Measurements from ENCODE around the gene PLXDC2. TPM values are rescaled to one million over a fixed set of nuclear protein-coding genes. Genes with fewer than 3 reads are reported as not detected.

Gene PLXDC2
- total and polyA plus RNA-seq, 2 donors: 7.1 to 8.0 TPM

- no peak overlapping the region for H3K4me3 ChIP-seq (ENCODE audit: low read length in 2 of 2)
- peaks cover 0 to 3% of the 10 kb centered on the region in 2 donors for H3K9me3 ChIP-seq (ENCODE audit: control insufficient read depth in 2 of 2, insufficient read depth in 1 of 2, low read length in 1 of 2)
- H3K36me3 ChIP-seq (ENCODE audit: control insufficient read depth in 2 of 2, insufficient read depth in 2 of 2, low read length in 1 of 2): no peaks in the 10 kb centered on the region
- no peaks in the 10 kb centered on the region for H3K4me1 ChIP-seq (ENCODE audit: control insufficient read depth in 2 of 2, insufficient read depth in 2 of 2, low read length in 2 of 2)
- WGBS: 88% methylated on average over 1 of the region's 1 CpG
- no peaks in the 10 kb centered on the region for H3K27me3 ChIP-seq (ENCODE audit: control insufficient read depth in 2 of 2, insufficient read depth in 1 of 2, low read length in 1 of 2)
- no peak overlapping the region for H3K27ac ChIP-seq (ENCODE audit: low read depth in 1 of 2, low read length in 1 of 2)
- no peak for DNase-seq (ENCODE audit: low read depth in 6 of 9, low spot score in 9 of 9)
Measured at GRCh38 chr10:20075713-20076112, 259.5 kb downstream of the PLXDC2 start.

- Histone ChIP-seq H3K4me1 (ENCODE audit: control insufficient read depth in 2 of 2, insufficient read depth in 2 of 2, low read length in 2 of 2) (no peaks in the 10 kb centered on the region), H3K36me3 (ENCODE audit: control insufficient read depth in 2 of 2, insufficient read depth in 2 of 2, low read length in 1 of 2) (no peaks in the 10 kb centered on the region), H3K27ac (ENCODE audit: low read depth in 1 of 2, low read length in 1 of 2) (no peak overlapping the region), H3K27me3 (ENCODE audit: control insufficient read depth in 2 of 2, insufficient read depth in 1 of 2, low read length in 1 of 2) (no peaks in the 10 kb centered on the region), H3K9me3 (ENCODE audit: control insufficient read depth in 2 of 2, insufficient read depth in 1 of 2, low read length in 1 of 2) (no peaks in the 10 kb centered on the region), H3K4me3 (ENCODE audit: low read length in 2 of 2) (no peak overlapping the region)
- 96% methylated on average over 2 of the region's 2 CpGs for WGBS
- no peak for DNase-seq (ENCODE audit: low read depth in 6 of 9, low spot score in 9 of 9)
Measured at GRCh38 chr10:20084451-20084850, 268.2 kb downstream of the PLXDC2 start.

GRCh38 chr10:20085115-20085514 lies 268.9 kb downstream of the PLXDC2 start:
- no peaks in the 10 kb centered on the region for H3K4me1 ChIP-seq (ENCODE audit: control insufficient read depth in 2 of 2, insufficient read depth in 2 of 2, low read length in 2 of 2)
- DNase-seq (ENCODE audit: low read depth in 6 of 9, low spot score in 9 of 9): no peak
- no peaks in the 10 kb centered on the region for H3K36me3 ChIP-seq (ENCODE audit: control insufficient read depth in 2 of 2, insufficient read depth in 2 of 2, low read length in 1 of 2)
- no peaks in the 10 kb centered on the region for H3K27me3 ChIP-seq (ENCODE audit: control insufficient read depth in 2 of 2, insufficient read depth in 1 of 2, low read length in 1 of 2)
- 95% methylated on average over 5 of the region's 5 CpGs for WGBS
- no peak overlapping the region for H3K4me3 ChIP-seq (ENCODE audit: low read length in 2 of 2)
- H3K27ac ChIP-seq (ENCODE audit: low read depth in 1 of 2, low read length in 1 of 2): no peak overlapping the region
- H3K9me3 ChIP-seq (ENCODE audit: control insufficient read depth in 2 of 2, insufficient read depth in 1 of 2, low read length in 1 of 2): peaks cover 0 to 1% of the 10 kb centered on the region in 2 donors

GRCh38 chr10:20087353-20087752 lies 271.1 kb downstream of the PLXDC2 start:
- no peak for DNase-seq (ENCODE audit: low read depth in 6 of 9, low spot score in 9 of 9)
- peaks cover 0 to 1% of the 10 kb centered on the region in 2 donors for H3K9me3 ChIP-seq (ENCODE audit: control insufficient read depth in 2 of 2, insufficient read depth in 1 of 2, low read length in 1 of 2)
- no peak overlapping the region for H3K27ac ChIP-seq (ENCODE audit: low read depth in 1 of 2, low read length in 1 of 2)
- 95% methylated on average over 2 of the region's 2 CpGs for WGBS
- H3K27me3 ChIP-seq (ENCODE audit: control insufficient read depth in 2 of 2, insufficient read depth in 1 of 2, low read length in 1 of 2): no peaks in the 10 kb centered on the region
- no peak overlapping the region for H3K4me3 ChIP-seq (ENCODE audit: low read length in 2 of 2)
- no peaks in the 10 kb centered on the region for H3K36me3 ChIP-seq (ENCODE audit: control insufficient read depth in 2 of 2, insufficient read depth in 2 of 2, low read length in 1 of 2)
- H3K4me1 ChIP-seq (ENCODE audit: control insufficient read depth in 2 of 2, insufficient read depth in 2 of 2, low read length in 2 of 2): no peaks in the 10 kb centered on the region

GRCh38 chr10:20088061-20088701 lies 271.9 kb downstream of the PLXDC2 start:
- WGBS: 100% methylated on average over 1 of the region's 1 CpG

GRCh38 chr10:20089879-20090278 lies 273.6 kb downstream of the PLXDC2 start:
- Histone ChIP-seq H3K4me3 (ENCODE audit: low read length in 2 of 2) (no peak overlapping the region), H3K9me3 (ENCODE audit: control insufficient read depth in 2 of 2, insufficient read depth in 1 of 2, low read length in 1 of 2) (peaks cover 1 to 2% of the 10 kb centered on the region in 2 donors), H3K4me1 (ENCODE audit: control insufficient read depth in 2 of 2, insufficient read depth in 2 of 2, low read length in 2 of 2) (no peaks in the 10 kb centered on the region), H3K27me3 (ENCODE audit: control insufficient read depth in 2 of 2, insufficient read depth in 1 of 2, low read length in 1 of 2) (no peaks in the 10 kb centered on the region), H3K27ac (ENCODE audit: low read depth in 1 of 2, low read length in 1 of 2) (no peak overlapping the region), H3K36me3 (ENCODE audit: control insufficient read depth in 2 of 2, insufficient read depth in 2 of 2, low read length in 1 of 2) (no peaks in the 10 kb centered on the region)
- WGBS: 85% methylated on average over 3 of the region's 3 CpGs
- DNase-seq (ENCODE audit: low read depth in 6 of 9, low spot score in 9 of 9): no peak

More at GRCh38 chr10:20088061-20088701, 271.9 kb downstream of the PLXDC2 start:
- Histone ChIP-seq H3K36me3 (ENCODE audit: control insufficient read depth in 2 of 2, insufficient read depth in 2 of 2, low read length in 1 of 2) (no peaks in the 10 kb centered on the region), H3K27me3 (ENCODE audit: control insufficient read depth in 2 of 2, insufficient read depth in 1 of 2, low read length in 1 of 2) (no peaks in the 10 kb centered on the region), H3K27ac (ENCODE audit: low read depth in 1 of 2, low read length in 1 of 2) (no peak overlapping the region), H3K4me3 (ENCODE audit: low read length in 2 of 2) (no peak overlapping the region), H3K9me3 (ENCODE audit: control insufficient read depth in 2 of 2, insufficient read depth in 1 of 2, low read length in 1 of 2) (peaks cover 0 to 1% of the 10 kb centered on the region in 2 donors), H3K4me1 (ENCODE audit: control insufficient read depth in 2 of 2, insufficient read depth in 2 of 2, low read length in 2 of 2) (no peaks in the 10 kb centered on the region)
- DNase-seq (ENCODE audit: low read depth in 6 of 9, low spot score in 9 of 9): no peak

GRCh38 chr10:20090831-20091230 lies 274.6 kb downstream of the PLXDC2 start:
- Histone ChIP-seq H3K4me3 (ENCODE audit: low read length in 2 of 2) (no peak overlapping the region), H3K27me3 (ENCODE audit: control insufficient read depth in 2 of 2, insufficient read depth in 1 of 2, low read length in 1 of 2) (no peaks in the 10 kb centered on the region), H3K27ac (ENCODE audit: low read depth in 1 of 2, low read length in 1 of 2) (no peak overlapping the region), H3K4me1 (ENCODE audit: control insufficient read depth in 2 of 2, insufficient read depth in 2 of 2, low read length in 2 of 2) (no peaks in the 10 kb centered on the region), H3K9me3 (ENCODE audit: control insufficient read depth in 2 of 2, insufficient read depth in 1 of 2, low read length in 1 of 2) (peaks cover 1 to 2% of the 10 kb centered on the region in 2 donors), H3K36me3 (ENCODE audit: control insufficient read depth in 2 of 2, insufficient read depth in 2 of 2, low read length in 1 of 2) (no peaks in the 10 kb centered on the region)
- DNase-seq (ENCODE audit: low read depth in 6 of 9, low spot score in 9 of 9): no peak
- 96% methylated on average over 3 of the region's 3 CpGs for WGBS

- no peak overlapping the region for H3K27ac ChIP-seq (ENCODE audit: low read depth in 1 of 2, low read length in 1 of 2)
- no peaks in the 10 kb centered on the region for H3K4me1 ChIP-seq (ENCODE audit: control insufficient read depth in 2 of 2, insufficient read depth in 2 of 2, low read length in 2 of 2)
- no peak overlapping the region for H3K4me3 ChIP-seq (ENCODE audit: low read length in 2 of 2)
- H3K27me3 ChIP-seq (ENCODE audit: control insufficient read depth in 2 of 2, insufficient read depth in 1 of 2, low read length in 1 of 2): no peaks in the 10 kb centered on the region
- H3K36me3 ChIP-seq (ENCODE audit: control insufficient read depth in 2 of 2, insufficient read depth in 2 of 2, low read length in 1 of 2): no peaks in the 10 kb centered on the region
- peaks cover 1 to 2% of the 10 kb centered on the region in 2 donors for H3K9me3 ChIP-seq (ENCODE audit: control insufficient read depth in 2 of 2, insufficient read depth in 1 of 2, low read length in 1 of 2)
- no peak for DNase-seq (ENCODE audit: low read depth in 6 of 9, low spot score in 9 of 9)
- 95% methylated on average over 5 of the region's 5 CpGs for WGBS
Measured at GRCh38 chr10:20091698-20092097, 275.5 kb downstream of the PLXDC2 start.

- H3K27ac ChIP-seq (ENCODE audit: low read depth in 1 of 2, low read length in 1 of 2): no peak overlapping the region
- WGBS: 89% methylated on average over 5 of the region's 5 CpGs
Measured at GRCh38 chr10:20093600-20093999, 277.4 kb downstream of the PLXDC2 start.

More at GRCh38 chr10:20093600-20093999, 277.4 kb downstream of the PLXDC2 start:
- Histone ChIP-seq H3K36me3 (ENCODE audit: control insufficient read depth in 2 of 2, insufficient read depth in 2 of 2, low read length in 1 of 2) (no peaks in the 10 kb centered on the region), H3K4me1 (ENCODE audit: control insufficient read depth in 2 of 2, insufficient read depth in 2 of 2, low read length in 2 of 2) (no peaks in the 10 kb centered on the region), H3K27me3 (ENCODE audit: control insufficient read depth in 2 of 2, insufficient read depth in 1 of 2, low read length in 1 of 2) (no peaks in the 10 kb centered on the region), H3K4me3 (ENCODE audit: low read length in 2 of 2) (no peak overlapping the region), H3K9me3 (ENCODE audit: control insufficient read depth in 2 of 2, insufficient read depth in 1 of 2, low read length in 1 of 2) (peaks cover 1 to 2% of the 10 kb centered on the region in 2 donors)
- DNase-seq (ENCODE audit: low read depth in 6 of 9, low spot score in 9 of 9): no peak
